Measurements from ENCODE around the gene RSPH4A.

DNA sequence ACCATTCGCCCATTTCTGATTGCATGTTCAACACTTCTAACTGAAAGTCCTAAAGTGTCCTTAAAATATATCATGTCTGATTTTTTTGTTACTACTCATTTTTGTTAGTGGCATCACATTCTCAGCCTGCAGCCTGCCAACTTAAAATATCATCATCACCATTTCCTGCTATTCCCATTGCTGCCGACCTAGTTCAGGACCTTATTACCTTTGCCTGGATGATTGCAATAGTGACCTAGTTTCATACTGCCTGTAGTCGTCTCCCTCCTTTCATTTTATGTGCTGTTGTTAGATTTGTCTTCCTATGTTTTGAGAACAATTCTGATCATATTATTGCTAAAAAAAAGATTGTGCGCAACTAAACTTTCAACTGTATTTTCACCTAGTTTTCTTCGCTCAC, 38.8 kb upstream of the RSPH4A start:
- TF ChIP-seq, protein P1, sequence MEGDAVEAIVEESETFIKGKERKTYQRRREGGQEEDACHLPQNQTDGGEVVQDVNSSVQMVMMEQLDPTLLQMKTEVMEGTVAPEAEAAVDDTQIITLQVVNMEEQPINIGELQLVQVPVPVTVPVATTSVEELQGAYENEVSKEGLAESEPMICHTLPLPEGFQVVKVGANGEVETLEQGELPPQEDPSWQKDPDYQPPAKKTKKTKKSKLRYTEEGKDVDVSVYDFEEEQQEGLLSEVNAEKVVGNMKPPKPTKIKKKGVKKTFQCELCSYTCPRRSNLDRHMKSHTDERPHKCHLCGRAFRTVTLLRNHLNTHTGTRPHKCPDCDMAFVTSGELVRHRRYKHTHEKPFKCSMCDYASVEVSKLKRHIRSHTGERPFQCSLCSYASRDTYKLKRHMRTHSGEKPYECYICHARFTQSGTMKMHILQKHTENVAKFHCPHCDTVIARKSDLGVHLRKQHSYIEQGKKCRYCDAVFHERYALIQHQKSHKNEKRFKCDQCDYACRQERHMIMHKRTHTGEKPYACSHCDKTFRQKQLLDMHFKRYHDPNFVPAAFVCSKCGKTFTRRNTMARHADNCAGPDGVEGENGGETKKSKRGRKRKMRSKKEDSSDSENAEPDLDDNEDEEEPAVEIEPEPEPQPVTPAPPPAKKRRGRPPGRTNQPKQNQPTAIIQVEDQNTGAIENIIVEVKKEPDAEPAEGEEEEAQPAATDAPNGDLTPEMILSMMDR (conservative IDR thresholded peaks at IDR 0.05; ENCODE audit: low read length), result no peak
- TF ChIP-seq EZH2phosphoT487 (IDR thresholded peaks at IDR 0.05; ENCODE audit: borderline replicate concordance), result no peak

All from Loucy (cell line).